ENCODE results near the gene LMF2. TPM values are rescaled to one million over a fixed set of nuclear protein-coding genes. Genes with fewer than 3 reads are reported as not detected.

LMF2 gene
- total RNA-seq, 1 experiment from 2014 or later: 54.2 TPM

DNA sequence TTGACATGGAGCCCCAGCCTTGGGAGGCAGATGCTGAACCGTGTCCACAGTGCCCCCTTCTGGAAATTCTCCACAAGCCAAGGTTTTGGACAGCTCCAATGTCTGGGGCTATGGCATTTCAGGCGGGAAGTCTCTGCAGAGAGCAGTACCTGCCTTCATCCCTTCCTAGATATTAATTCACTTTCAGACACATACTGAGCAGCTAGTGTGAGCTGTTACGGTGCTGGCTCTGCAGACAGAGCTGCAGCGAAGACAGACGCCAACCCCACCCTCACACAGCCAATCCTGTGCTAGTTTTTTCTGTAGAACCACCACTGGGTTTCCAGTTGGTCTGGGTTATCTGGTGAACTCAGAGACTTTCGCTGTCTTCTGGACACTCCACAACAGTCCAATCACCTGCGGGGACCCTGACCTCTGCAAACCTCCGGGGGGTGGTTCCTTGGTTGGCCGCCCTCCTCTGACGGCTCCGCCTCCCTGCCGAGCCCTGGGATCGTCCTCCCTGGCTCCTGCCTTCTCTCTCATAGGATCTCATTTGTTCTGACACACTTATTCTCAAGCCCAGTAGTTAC, 9.1 kb downstream of the LMF2 start:
- ATAC-seq (peak; percentile 96), DNase-seq (ENCODE audit: low read depth, low spot score) (peak; percentile 35)
- in situ Hi-C loops (cut with HindIII; ENCODE audit: low pct_unique_long_range_greater_than_20kb, low sequenced_read_pairs) (no loop called here), intact Hi-C loops (cut with micrococcal nuclease; ENCODE audit: unreplicated experiment) (no loop called here)
- TF ChIP-seq SIN3A (IDR thresholded peaks at IDR 0.05; ENCODE audit: borderline replicate concordance, insufficient read depth, low read depth, low read length): no peak
- peak; percentile 76 to 84 for TF ChIP-seq REST (IDR thresholded peaks at IDR 0.05; ENCODE audit: insufficient read depth in 1 of 2, low read depth in 2 of 2, low read length in 1 of 2)
- no peak for TF ChIP-seq TCF7L2 (IDR thresholded peaks at IDR 0.05; ENCODE audit: low read depth, low read length)
- TF ChIP-seq POLR2AphosphoS5 (IDR thresholded peaks at IDR 0.05; ENCODE audit: low read depth, low read length): no peak
- peak; percentile 82 for TF ChIP-seq CTCF (IDR thresholded peaks at IDR 0.05)
- POLR2A ChIA-PET: no interaction called here
- 0 out of 2 replicates have a peak, but pooled peaks cover 3% of the 10 kb centered on the region for H3K4me1 ChIP-seq (ENCODE audit: control insufficient read depth, insufficient read depth, low read length)
- BruUV-seq (replicated peaks): no TSS peak
- H3K9me3 ChIP-seq (ENCODE audit: control insufficient read depth, insufficient read depth, low read depth, low read length): no peaks in the 10 kb centered on the region
- H3K4me3 ChIP-seq (ENCODE audit: low read depth in 2 of 2, low read length in 2 of 2): peak overlapping the region in 1 of 2 experiments; percentile 29; a peak in 2 of 4 replicates
- H3K27ac ChIP-seq (ENCODE audit: low read length): no peak overlapping the region
- no peaks in the 10 kb centered on the region for H3K36me3 ChIP-seq (ENCODE audit: control insufficient read depth, insufficient read depth, low read length)
- CTCF ChIA-PET: interaction anchor here (0.6 to 0.7 kb wide), 3 partner anchors 32 to 163 kb away, joined by 3 read pairs; no protein-coding TSS in a partner anchor
- H3K27me3 ChIP-seq (ENCODE audit: control insufficient read depth, insufficient read depth, low read length): no peaks in the 10 kb centered on the region

GRCh38 chr22:50497093-50497492, 10.4 kb downstream of the LMF2 start:
- Histone ChIP-seq H3K9me3 (ENCODE audit: control insufficient read depth, insufficient read depth, low read depth, low read length) (no peaks in the 10 kb centered on the region), H3K27me3 (ENCODE audit: control insufficient read depth, insufficient read depth, low read length) (no peaks in the 10 kb centered on the region), H3K4me1 (ENCODE audit: control insufficient read depth, insufficient read depth, low read length) (0 out of 2 replicates have a peak, but pooled peaks cover 3% of the 10 kb centered on the region), H3K27ac (ENCODE audit: low read length) (no peak overlapping the region), H3K36me3 (ENCODE audit: control insufficient read depth, insufficient read depth, low read length) (no peaks in the 10 kb centered on the region), H3K4me3 (ENCODE audit: low read depth in 2 of 2, low read length in 2 of 2) (no peak overlapping the region)
- ChIA-PET CTCF (interaction anchor here (0.6 to 0.7 kb wide), 2 partner anchors 19 to 65 kb away, joined by 3 to 5 read pairs; partner anchors contain the start of gene SYCE3), POLR2A (no interaction called here)
- no peak for TF ChIP-seq POLR2AphosphoS5 (IDR thresholded peaks at IDR 0.05; ENCODE audit: low read depth, low read length)
- TF ChIP-seq CTCF (IDR thresholded peaks at IDR 0.05): no peak
- no peak for TF ChIP-seq TCF7L2 (IDR thresholded peaks at IDR 0.05; ENCODE audit: low read depth, low read length)
- no peak for TF ChIP-seq SIN3A (IDR thresholded peaks at IDR 0.05; ENCODE audit: borderline replicate concordance, insufficient read depth, low read depth, low read length)
- TF ChIP-seq REST (IDR thresholded peaks at IDR 0.05; ENCODE audit: insufficient read depth in 1 of 2, low read depth in 2 of 2, low read length in 1 of 2): no peak
- DNase-seq (ENCODE audit: low read depth, low spot score): no peak
- intact Hi-C loops (cut with micrococcal nuclease; ENCODE audit: unreplicated experiment) (no loop called here), in situ Hi-C loops (cut with HindIII; ENCODE audit: low pct_unique_long_range_greater_than_20kb, low sequenced_read_pairs) (no loop called here)
- no peak for ATAC-seq
- BruUV-seq (replicated peaks): no TSS peak
